Measurements from ENCODE around the gene SGMS1.

- TF ChIP-seq POLR2A (IDR thresholded peaks at IDR 0.05) (no peak), CTCF (IDR thresholded peaks at IDR 0.05) (no peak)
Observed at GRCh38 chr10:50622706-50623662, 772 bp downstream of the SGMS1 start.

Data from breast epithelium (tissue), 3 donors.